Activated T-helper 1 cell treated with anti-CD3 and anti-CD28 coated beads, Interleukin-12 subunit alpha, Interleukin-12 subunit beta, Interleukin-2, Interleukin-4 antibody, amounts not matched to agents 30 ng/mL and 10 ng/mL and 1 ng/mL, durations not matched to agents 14 hours and 24 hours and 36 hours (primary cell): ENCODE data around the gene PGD. TPM values are rescaled to one million over a fixed set of nuclear protein-coding genes. Genes with fewer than 3 reads are reported as not detected.

Experiments
- DNase-seq: peaks from one replicate; pipeline ENCODE4 v3.0.0; 2021; ENCODE audit warnings: low spot score
- H3K27ac Mint-ChIP-seq: one replicate; pipeline ENCODE4 v1.8.0; 2021; ENCODE audit warnings: mild to moderate bottlenecking, mixed read lengths
- H3K27me3 Mint-ChIP-seq: one replicate; pipeline ENCODE4 v1.8.0; 2022; ENCODE audit warnings: mild to moderate bottlenecking, moderate library complexity, mixed read lengths; ENCODE audit not compliant: insufficient read depth
- H3K36me3 Mint-ChIP-seq: one replicate; pipeline ENCODE4 v1.8.0; 2021; ENCODE audit warnings: low read depth, mixed read lengths
- H3K4me1 Mint-ChIP-seq: one replicate; pipeline ENCODE4 v1.8.0; 2021; ENCODE audit warnings: low read depth, mixed read lengths
- H3K4me3 Mint-ChIP-seq: one replicate; pipeline ENCODE4 v1.8.0; 2021; ENCODE audit warnings: mild to moderate bottlenecking, moderate library complexity, mixed read lengths
- H3K9me3 Mint-ChIP-seq: one replicate; pipeline ENCODE4 v1.8.0; 2021; ENCODE audit warnings: mixed read lengths
- intact Hi-C: fragments of 100-400 bp; cut with micrococcal nuclease; formaldehyde crosslinking; loops from one replicate; pipeline ENCODE4 v1.15.1; 2024
- total RNA-seq: library from RNA; stranded (reverse); gene quantifications from 2 replicates; pipeline ENCODE4 v1.2.3, GENCODE V29; 2022

PGD gene
- total RNA-seq, 1 donor from 2014 or later = 142 TPM

GRCh38 chr1:10383630-10384029, 15.2 kb upstream of the PGD start:
- no peak for DNase-seq
- intact Hi-C loops = no loop called here
- H3K4me3 Mint-ChIP-seq = no peak overlapping the region

DNA sequence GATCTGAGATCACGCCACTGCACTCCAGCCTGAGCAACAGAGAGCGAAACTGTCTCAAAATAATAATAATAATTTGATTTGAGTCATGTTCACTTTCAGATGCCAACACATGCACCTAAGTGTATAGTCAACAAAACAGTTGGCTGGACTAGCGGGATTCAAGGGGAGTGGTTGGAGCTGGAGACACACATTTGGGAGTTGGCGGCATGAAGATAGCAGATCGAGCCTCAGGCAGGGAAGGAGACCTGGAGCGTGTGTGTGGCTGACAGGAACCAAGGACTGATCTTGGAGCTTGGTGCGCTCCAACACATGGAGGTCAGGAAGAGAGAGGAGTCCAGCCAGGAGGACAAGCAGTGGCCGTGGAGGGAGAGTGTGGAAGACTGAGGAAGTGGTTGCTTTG, 14.6 kb upstream of the PGD start:
- H3K27ac Mint-ChIP-seq = peak overlapping the region; percentile 31
- no peaks in the 10 kb centered on the region for H3K36me3 Mint-ChIP-seq
- intact Hi-C loops = no loop called here
- H3K27me3 Mint-ChIP-seq = no peaks in the 10 kb centered on the region
- H3K4me3 Mint-ChIP-seq = no peak overlapping the region
- H3K9me3 Mint-ChIP-seq = no peaks in the 10 kb centered on the region
- no peak for DNase-seq
- peaks cover 10% of the 10 kb centered on the region for H3K4me1 Mint-ChIP-seq

More at GRCh38 chr1:10383630-10384029, 15.2 kb upstream of the PGD start:
- H3K27me3 Mint-ChIP-seq = no peaks in the 10 kb centered on the region
- no peaks in the 10 kb centered on the region for H3K9me3 Mint-ChIP-seq
- peaks cover 10% of the 10 kb centered on the region for H3K4me1 Mint-ChIP-seq
- no peaks in the 10 kb centered on the region for H3K36me3 Mint-ChIP-seq
- no peak overlapping the region for H3K27ac Mint-ChIP-seq

GRCh38 chr1:10386761-10387676, 11.8 kb upstream of the PGD start:
- H3K27ac Mint-ChIP-seq = no peak overlapping the region
- no peak for DNase-seq
- no peaks in the 10 kb centered on the region for H3K36me3 Mint-ChIP-seq
- H3K27me3 Mint-ChIP-seq = no peaks in the 10 kb centered on the region
- peaks cover 10% of the 10 kb centered on the region for H3K4me1 Mint-ChIP-seq
- H3K9me3 Mint-ChIP-seq = no peaks in the 10 kb centered on the region
- intact Hi-C loops = no loop called here
- H3K4me3 Mint-ChIP-seq = no peak overlapping the region

DNA sequence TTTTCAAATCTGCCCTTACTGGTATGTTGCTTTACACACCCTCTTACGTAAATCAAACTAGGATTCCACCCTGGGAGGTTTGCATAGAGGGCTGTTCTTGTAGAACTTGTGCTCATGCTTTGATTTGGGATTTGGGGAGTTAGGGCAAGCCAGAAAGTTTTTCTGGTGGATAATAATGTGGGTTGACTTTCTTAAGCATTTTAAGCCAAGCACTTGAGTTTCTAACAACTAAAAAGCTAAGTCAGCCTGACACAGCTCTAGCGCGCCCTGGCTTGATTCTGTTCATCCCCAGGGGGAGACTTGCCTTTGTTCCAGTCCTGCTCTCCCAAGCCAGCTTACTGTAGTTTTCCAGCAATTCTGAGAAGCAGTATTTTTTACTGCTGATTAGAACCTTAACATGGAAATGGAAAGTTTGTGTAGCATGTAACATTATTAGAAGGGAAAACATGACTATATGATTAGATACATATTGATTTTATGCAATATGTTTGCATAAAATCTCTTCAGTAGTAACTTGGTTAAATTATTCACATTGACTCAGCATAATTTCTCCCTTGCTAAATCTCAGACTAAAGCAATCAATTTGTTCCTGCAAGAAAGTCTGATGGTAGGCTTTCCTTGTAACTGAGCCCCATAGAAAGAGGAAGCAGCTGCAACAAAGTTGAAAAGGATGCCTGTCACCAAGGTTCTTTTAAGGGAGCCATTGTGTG, 11.0 kb upstream of the PGD start:
- intact Hi-C loops = loop anchor here (1.0 kb wide), 1 partner anchor 10 kb away; no protein-coding TSS in a partner anchor
- H3K4me3 Mint-ChIP-seq = no peak overlapping the region
- no peaks in the 10 kb centered on the region for H3K36me3 Mint-ChIP-seq
- H3K27ac Mint-ChIP-seq = no peak overlapping the region
- H3K4me1 Mint-ChIP-seq = peaks cover 10% of the 10 kb centered on the region
- DNase-seq = no peak
- H3K27me3 Mint-ChIP-seq = no peaks in the 10 kb centered on the region
- H3K9me3 Mint-ChIP-seq = no peaks in the 10 kb centered on the region

GRCh38 chr1:10388387-10388715, 10.5 kb upstream of the PGD start:
- Mint-ChIP-seq H3K9me3 (no peaks in the 10 kb centered on the region), H3K36me3 (no peaks in the 10 kb centered on the region)
- intact Hi-C loops = loop anchor here (1.0 kb wide), 1 partner anchor 10 kb away; no protein-coding TSS in a partner anchor

DNA sequence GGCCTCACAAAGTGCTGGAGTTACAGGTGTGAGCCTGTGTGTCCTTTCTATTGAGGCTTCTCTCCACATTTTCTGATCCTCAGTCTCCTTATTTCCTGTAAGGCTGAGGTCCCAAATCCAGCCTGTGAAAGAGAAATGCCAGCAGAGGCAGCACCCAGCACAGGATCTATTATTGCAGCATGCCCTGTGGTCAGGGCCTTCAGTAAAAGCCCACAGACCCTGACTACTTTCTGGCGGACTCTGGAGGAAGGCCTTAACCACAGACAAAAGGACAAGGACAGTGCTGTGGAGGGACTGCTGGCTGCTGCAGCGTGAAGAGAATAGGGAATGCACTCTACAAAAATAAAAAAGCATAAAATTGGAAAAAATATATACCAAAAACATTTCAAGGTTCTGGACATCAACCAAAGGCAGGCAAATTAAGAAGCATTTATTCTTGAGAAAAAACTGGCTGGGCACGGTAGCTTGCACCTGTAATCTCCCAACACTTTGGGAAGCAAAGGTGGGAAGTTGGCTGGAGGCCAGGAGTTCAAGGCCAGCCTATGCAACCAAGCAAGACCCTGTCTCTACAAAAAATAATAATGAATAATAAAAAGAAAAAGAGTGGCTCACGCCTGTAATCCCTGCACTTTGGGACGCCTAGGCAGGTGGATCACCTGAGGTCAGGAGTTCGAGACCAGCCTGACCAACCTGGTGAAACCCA, 9.4 kb upstream of the PGD start:
- Mint-ChIP-seq H3K27me3 (no peaks in the 10 kb centered on the region), H3K36me3 (no peaks in the 10 kb centered on the region), H3K9me3 (peaks cover 8% of the 10 kb centered on the region), H3K27ac (no peak overlapping the region), H3K4me1 (peaks cover 10% of the 10 kb centered on the region), H3K4me3 (no peak overlapping the region)
- intact Hi-C loops = no loop called here
- no peak for DNase-seq

More at GRCh38 chr1:10388387-10388715, 10.5 kb upstream of the PGD start:
- H3K4me3 Mint-ChIP-seq = no peak overlapping the region
- no peak for DNase-seq
- H3K4me1 Mint-ChIP-seq = peaks cover 10% of the 10 kb centered on the region
- peak overlapping the region; percentile 58 for H3K27ac Mint-ChIP-seq
- H3K27me3 Mint-ChIP-seq = no peaks in the 10 kb centered on the region

GRCh38 chr1:10396870-10397269, 2.0 kb upstream of the PGD start:
- H3K9me3 Mint-ChIP-seq = peaks cover 8% of the 10 kb centered on the region
- intact Hi-C loops = loop anchor here (5.0 kb wide), 1 partner anchor 1495 kb away; no protein-coding TSS in a partner anchor
- no peak for DNase-seq
- no peaks in the 10 kb centered on the region for H3K27me3 Mint-ChIP-seq
- peaks cover 11% of the 10 kb centered on the region for H3K36me3 Mint-ChIP-seq
- no peak overlapping the region for H3K27ac Mint-ChIP-seq
- peaks cover 20% of the 10 kb centered on the region for H3K4me1 Mint-ChIP-seq
- H3K4me3 Mint-ChIP-seq = peak overlapping the region; percentile 58

DNA sequence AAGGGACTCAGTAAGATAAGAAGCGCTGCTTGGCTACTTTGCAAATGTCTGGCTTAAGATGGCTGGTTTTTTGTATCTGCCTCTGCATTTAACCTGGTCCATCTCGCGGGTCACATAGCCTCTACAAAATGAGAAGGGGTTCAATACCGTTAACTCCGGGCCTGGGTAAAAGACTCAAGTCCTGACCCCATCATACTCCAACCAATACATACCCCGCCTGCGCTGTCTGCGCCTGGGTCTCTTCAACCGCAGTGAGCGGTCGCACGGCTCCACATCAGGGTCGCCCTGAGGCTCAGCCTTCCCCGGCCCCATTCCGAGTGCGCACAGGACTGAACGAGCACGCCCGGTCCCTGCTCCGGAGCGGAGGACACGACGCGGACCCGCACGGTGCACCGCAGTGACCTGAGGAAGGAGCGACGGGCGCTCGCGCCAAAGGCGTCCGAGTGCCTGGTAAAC, 558 bp upstream of the PGD start:
- Mint-ChIP-seq H3K27me3 (no peaks in the 10 kb centered on the region), H3K4me3 (peak overlapping the region; percentile 87), H3K36me3 (peaks cover 14% of the 10 kb centered on the region), H3K9me3 (peaks cover 8% of the 10 kb centered on the region), H3K4me1 (peaks cover 20% of the 10 kb centered on the region), H3K27ac (peak overlapping the region; percentile 73)
- intact Hi-C loops = loop anchor here (1.0 to 5.0 kb wide), 9 partner anchors 10 to 1496 kb away; partner anchors contain the start of genes CENPS, CTNNBIP1, DFFA and KIF1B
- no peak for DNase-seq

DNA sequence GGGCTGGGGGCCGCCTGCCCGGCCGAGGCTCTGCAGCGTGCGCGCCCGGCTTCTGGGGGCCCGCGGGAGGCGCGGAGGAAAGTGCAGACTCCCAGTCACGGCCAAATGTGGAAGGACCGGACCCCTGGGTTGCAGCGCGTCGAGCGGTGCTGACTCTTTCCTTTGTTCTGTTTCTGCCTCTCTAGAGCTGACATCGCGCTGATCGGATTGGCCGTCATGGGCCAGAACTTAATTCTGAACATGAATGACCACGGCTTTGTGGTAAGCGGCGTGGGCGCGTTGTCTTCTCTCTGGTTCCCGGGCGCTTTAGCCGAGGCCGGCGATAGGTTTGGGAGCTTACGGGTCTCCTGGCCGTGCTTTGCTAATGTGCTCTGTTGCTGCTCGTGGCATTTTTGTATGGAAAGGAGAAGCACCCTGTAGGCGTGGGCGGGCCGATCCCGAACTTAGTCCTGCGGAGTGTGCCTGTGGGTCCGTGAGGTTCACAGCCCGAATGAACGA, 629 bp downstream of the PGD start:
- Mint-ChIP-seq H3K4me3 (peak overlapping the region; percentile 92), H3K27me3 (no peaks in the 10 kb centered on the region), H3K4me1 (peaks cover 25% of the 10 kb centered on the region), H3K27ac (peak overlapping the region; percentile 77), H3K9me3 (no peaks in the 10 kb centered on the region), H3K36me3 (peaks cover 23% of the 10 kb centered on the region)
- DNase-seq = no peak
- intact Hi-C loops = loop anchor here (2.0 to 5.0 kb wide), 2 partner anchors 489 to 1497 kb away; partner anchors contain the start of gene CTNNBIP1

DNA sequence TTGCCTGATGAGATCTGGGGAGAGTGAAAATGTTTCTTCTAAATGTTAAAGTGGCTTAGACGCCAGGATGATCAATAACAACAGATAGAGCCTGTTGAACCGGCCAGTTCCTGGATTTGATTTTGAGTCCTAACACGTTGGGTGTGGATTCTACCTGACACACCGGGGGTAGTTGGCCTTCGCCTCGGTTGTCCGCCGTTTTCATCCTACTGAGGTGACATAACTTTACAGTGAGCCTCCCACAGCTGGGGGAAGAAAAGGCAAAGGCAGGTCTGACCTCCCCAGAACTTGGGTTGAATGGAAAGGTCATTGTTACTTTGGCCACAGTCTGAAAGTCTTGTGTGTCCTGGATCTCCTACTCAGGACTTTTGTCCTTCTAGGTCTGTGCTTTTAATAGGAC, 1.1 kb downstream of the PGD start:
- no peaks in the 10 kb centered on the region for H3K9me3 Mint-ChIP-seq
- H3K36me3 Mint-ChIP-seq = peaks cover 27% of the 10 kb centered on the region
- H3K4me3 Mint-ChIP-seq = peak overlapping the region; percentile 92
- intact Hi-C loops = no loop called here
- peaks cover 25% of the 10 kb centered on the region for H3K4me1 Mint-ChIP-seq
- H3K27ac Mint-ChIP-seq = peak overlapping the region; percentile 77
- no peak for DNase-seq
- no peaks in the 10 kb centered on the region for H3K27me3 Mint-ChIP-seq

DNA sequence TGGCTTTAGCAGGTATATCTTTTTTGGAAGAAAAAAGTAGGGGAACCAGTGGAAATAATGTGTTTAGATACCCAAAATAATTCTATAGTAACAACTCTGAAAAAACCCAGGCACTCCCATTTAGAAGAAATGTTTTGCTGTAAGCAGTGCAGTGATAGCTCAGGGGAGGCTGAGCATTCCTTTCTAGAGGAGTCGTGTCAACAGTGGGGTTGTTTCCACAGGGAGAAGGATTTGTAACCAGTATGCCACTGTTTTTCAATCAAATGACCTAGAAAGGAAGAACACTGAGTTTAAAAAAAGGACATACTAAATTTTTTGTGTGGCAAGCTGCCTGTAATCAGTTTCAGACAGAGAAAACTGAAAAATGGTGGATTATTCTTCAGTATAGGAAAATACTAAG, 2.4 kb downstream of the PGD start:
- H3K9me3 Mint-ChIP-seq = no peaks in the 10 kb centered on the region
- no peak for DNase-seq
- H3K27ac Mint-ChIP-seq = no peak overlapping the region
- peaks cover 27% of the 10 kb centered on the region for H3K36me3 Mint-ChIP-seq
- no peaks in the 10 kb centered on the region for H3K27me3 Mint-ChIP-seq
- peaks cover 25% of the 10 kb centered on the region for H3K4me1 Mint-ChIP-seq
- intact Hi-C loops = no loop called here
- H3K4me3 Mint-ChIP-seq = no peak overlapping the region

DNA sequence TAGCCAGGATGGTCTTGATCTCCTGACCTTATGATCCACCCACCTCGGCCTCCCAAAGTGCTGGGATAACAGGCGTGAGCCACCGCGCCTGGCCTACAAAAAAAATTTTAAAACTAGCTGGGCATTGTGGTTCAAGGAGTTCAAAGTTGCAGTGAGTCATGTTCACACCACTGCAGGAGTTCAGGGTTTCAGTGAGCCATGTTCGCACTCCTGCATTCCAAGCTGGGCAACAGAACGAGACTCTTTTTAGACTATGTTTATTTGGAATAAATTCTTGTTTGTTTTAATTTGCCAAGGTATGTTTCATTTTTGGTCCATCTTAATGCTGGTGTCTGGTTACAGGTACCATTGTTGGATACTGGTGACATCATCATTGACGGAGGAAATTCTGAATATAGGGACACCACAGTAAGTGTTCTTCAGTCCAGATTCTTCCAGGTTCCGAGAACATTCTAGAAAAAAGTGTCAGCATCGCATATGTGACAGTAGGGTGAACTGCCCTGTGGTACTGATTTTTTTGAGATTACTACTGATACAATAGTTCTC, 3.9 kb downstream of the PGD start:
- H3K9me3 Mint-ChIP-seq = no peaks in the 10 kb centered on the region
- intact Hi-C loops = no loop called here
- peaks cover 30% of the 10 kb centered on the region for H3K4me1 Mint-ChIP-seq
- H3K27me3 Mint-ChIP-seq = no peaks in the 10 kb centered on the region
- peaks cover 42% of the 10 kb centered on the region for H3K36me3 Mint-ChIP-seq
- H3K27ac Mint-ChIP-seq = no peak overlapping the region
- no peak overlapping the region for H3K4me3 Mint-ChIP-seq
- DNase-seq = no peak
